Lower leg skin (tissue), 4 donors: ENCODE measurements around the gene DOK6. TPM values are rescaled to one million over a fixed set of nuclear protein-coding genes. Genes with fewer than 3 reads are reported as not detected.

Experiments used
- DNase-seq, 2 donors: peaks; one replicate each; pipeline ENCODE4 v3.0.0-alpha.2; 2019; ENCODE audit warnings: low spot score in 2 of 2
- H3K4me3 ChIP-seq: fragments of 200-600 bp; sonication (generic); 2 replicates; pipeline ENCODE4 v1.5.1; 2017; ENCODE audit warnings: mild to moderate bottlenecking, low read depth; ENCODE audit not compliant: poor library complexity, severe bottlenecking
- POLR2A ChIP-seq, 2 donors: fragments of 450-650 bp; IDR thresholded peaks; one replicate each; pipeline ENCODE4 v1.6.1; 2016 to 2017; ENCODE audit warnings: antibody characterized with exemption in 2 of 2, mild to moderate bottlenecking in 1 of 2, moderate library complexity in 1 of 2
- WGBS, 2 donors: methylation state at CpG; one replicate each; pipeline ENCODE4 v1.1.5; 2018; 5-methylcytosine and 5-hydroxymethylcytosine counted together
- intact Hi-C: fragments of 100-400 bp; cut with DNase I; formaldehyde crosslinking; loops from one replicate; pipeline ENCODE4 v1.15.0; 2023; ENCODE audit warnings: low total_unique reads
- total RNA-seq, 4 donors: library from RNA; depleted of rRNA; stranded (reverse); fragments of >200 nt; gene quantifications; one replicate each; pipeline ENCODE4 v1.1.0, GENCODE V29; 2016
- TF ChIP-seq, protein P1 (sequence below), 3 donors: fragments of 450-650 bp; IDR thresholded peaks; one replicate each; pipeline ENCODE4 v1.5.1; 2016; ENCODE audit warnings: antibody characterized with exemption in 3 of 3, mild to moderate bottlenecking in 3 of 3, moderate library complexity in 2 of 3

DOK6 gene
- total RNA-seq, 4 donors from 2014 or later = 0.21 to 0.45 (median 0.42) TPM

DNA sequence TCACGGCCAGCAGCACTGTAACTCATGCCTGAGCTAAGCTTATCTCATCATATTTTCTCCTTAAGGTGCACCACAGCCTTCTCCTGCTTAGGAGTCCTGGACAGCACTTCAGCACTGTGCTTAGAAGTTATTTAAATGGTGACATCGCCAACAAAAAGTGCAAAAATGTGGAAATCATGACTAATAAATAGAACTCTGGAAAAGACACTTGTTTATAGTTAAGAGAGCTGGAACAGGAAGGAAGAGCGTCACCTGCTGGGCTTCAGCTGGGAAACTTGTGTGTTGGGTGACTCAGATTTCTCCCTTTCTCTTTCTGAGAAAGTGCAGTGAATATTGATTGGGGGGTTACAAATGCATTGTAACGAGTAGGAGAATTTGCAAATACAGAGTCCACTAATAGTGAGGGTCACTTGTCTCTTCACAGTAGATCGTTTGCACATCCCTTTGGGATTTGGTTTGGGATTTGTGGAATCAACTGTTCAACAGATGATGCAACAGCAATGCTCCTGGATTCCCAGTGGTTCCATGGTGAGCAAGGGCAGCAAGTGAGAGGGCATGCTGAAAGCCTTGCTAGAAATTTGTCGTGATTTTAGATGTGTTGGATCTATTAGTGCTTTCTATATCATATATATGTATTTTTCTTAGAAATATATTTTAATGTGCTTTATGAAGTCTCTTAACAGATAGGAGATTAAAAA, 84.2 kb downstream of the DOK6 start:
- WGBS, 2 donors = 57 to 68% methylated on average over 6 of the region's 6 CpGs
- TF ChIP-seq POLR2A (IDR thresholded peaks at IDR 0.05) = no peak
- TF ChIP-seq, protein P1, sequence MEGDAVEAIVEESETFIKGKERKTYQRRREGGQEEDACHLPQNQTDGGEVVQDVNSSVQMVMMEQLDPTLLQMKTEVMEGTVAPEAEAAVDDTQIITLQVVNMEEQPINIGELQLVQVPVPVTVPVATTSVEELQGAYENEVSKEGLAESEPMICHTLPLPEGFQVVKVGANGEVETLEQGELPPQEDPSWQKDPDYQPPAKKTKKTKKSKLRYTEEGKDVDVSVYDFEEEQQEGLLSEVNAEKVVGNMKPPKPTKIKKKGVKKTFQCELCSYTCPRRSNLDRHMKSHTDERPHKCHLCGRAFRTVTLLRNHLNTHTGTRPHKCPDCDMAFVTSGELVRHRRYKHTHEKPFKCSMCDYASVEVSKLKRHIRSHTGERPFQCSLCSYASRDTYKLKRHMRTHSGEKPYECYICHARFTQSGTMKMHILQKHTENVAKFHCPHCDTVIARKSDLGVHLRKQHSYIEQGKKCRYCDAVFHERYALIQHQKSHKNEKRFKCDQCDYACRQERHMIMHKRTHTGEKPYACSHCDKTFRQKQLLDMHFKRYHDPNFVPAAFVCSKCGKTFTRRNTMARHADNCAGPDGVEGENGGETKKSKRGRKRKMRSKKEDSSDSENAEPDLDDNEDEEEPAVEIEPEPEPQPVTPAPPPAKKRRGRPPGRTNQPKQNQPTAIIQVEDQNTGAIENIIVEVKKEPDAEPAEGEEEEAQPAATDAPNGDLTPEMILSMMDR (IDR thresholded peaks at IDR 0.05) = no peak
- intact Hi-C loops = no loop called here
- DNase-seq = no peak
- H3K4me3 ChIP-seq = no peak overlapping the region

DNA sequence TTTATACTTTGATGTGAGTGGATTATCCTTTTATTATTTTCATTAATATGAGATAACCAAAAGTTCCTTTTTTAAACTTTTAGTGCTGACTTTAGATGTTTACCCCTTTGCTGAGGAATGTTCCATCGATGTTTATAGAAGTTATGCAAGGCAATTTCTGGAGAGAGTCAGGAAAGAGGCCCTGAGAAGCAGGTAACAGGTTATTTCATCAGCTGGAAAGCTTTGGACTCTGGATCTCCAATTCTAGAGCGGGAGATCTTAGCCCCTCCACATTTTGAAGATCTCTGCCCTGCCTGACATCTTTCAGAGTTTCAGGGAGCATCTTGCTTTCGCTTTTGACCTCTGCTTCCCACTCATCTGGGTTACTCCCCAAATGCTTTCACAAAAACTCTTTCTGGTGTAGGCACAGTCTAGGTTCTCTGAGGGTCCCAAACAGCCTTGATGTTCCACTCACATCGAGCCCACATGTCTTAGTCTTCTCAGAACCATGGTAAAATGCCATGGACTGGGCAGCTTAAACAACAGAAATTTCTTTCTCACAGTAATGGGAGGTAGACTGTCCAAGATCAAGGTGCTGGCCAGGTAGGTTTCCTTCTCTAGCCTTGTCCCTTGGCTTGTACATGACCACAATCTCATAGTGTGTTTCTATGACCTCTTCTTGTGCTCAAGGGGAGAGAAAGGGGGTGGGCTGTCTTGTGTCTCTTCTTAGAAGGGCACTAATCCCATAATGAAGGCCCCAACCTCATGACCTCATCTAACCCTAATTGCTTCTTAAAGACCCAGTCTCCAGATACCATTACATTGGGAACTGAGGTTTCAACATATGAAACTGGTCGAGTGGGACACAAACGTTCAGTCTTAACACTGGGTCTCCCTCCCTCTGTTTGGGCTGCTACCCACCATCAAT, 87.1 kb downstream of the DOK6 start:
- no peak for DNase-seq
- intact Hi-C loops = no loop called here
- TF ChIP-seq, protein P1 (IDR thresholded peaks at IDR 0.05) = no peak
- TF ChIP-seq POLR2A (IDR thresholded peaks at IDR 0.05) = no peak
- no peak overlapping the region for H3K4me3 ChIP-seq
- WGBS, 2 donors = 77 to 79% methylated on average over 6 of the region's 6 CpGs

DNA sequence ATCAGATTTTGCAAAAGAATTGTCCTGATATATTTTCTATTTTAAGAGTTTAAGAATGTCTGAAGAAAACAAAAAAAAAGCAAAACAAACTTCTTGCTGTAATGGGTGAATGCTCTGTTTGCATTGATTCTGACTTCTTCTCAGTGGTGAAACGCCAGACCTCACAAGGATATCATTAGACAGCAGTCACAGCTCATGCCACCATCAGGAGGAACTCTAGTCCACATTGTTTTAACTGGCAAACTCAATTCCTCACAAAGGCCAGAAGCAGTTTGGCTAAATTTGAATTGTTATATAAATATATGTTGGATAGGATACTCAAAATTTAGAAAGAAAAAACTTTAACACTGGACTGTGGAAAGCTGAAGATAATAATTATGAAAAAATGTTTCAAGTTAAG, 89.4 kb downstream of the DOK6 start:
- no peak overlapping the region for H3K4me3 ChIP-seq
- DNase-seq = no peak
- WGBS, 2 donors = 66 to 71% methylated on average over 1 of the region's 1 CpG
- intact Hi-C loops = no loop called here
- TF ChIP-seq, protein P1 (IDR thresholded peaks at IDR 0.05) = no peak
- no peak for TF ChIP-seq POLR2A (IDR thresholded peaks at IDR 0.05)

DNA sequence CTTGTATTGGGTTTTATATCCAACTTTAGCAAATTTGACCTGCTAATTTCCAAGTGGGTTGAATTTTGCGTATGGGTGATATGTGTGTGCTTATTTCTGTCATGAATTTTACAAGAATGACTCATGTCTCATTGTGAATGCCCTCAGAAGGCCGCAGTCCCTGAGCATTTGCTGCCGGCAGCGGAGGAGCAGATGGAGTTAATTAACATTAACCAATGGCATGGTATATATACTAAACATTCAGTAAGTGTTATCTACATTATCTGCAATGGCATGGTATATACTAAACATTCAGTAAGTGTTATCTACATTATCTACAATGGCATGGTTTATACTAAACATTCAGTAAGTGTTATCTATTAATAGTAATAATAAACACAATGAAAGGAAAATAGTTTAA, 90.1 kb downstream of the DOK6 start:
- 53 to 62% methylated on average over 4 of the region's 4 CpGs for WGBS, 2 donors
- intact Hi-C loops = no loop called here
- TF ChIP-seq, protein P1 (IDR thresholded peaks at IDR 0.05) = no peak
- no peak for TF ChIP-seq POLR2A (IDR thresholded peaks at IDR 0.05)
- no peak overlapping the region for H3K4me3 ChIP-seq
- no peak for DNase-seq

DNA sequence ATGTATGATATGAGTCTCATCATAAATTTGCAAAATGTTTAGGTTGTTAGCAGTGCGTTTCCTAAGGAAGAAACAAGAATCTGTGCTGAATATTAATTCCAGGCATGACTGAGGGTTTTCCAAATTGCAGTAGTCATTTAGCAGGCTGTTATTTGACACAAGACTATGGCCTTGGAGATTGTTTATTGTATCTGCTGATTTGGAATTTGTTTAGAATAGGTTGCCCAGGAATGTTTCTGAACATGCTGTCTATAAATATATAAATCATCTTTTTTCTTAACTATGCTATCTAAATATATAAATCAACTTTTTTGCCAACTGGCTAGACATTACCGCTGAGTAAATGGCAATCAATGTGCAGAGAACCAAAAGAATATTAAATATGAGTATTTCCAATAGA, 90.9 kb downstream of the DOK6 start:
- intact Hi-C loops = no loop called here
- no peak overlapping the region for H3K4me3 ChIP-seq
- TF ChIP-seq POLR2A (IDR thresholded peaks at IDR 0.05) = no peak
- 62 to 84% methylated on average over 2 of the region's 2 CpGs for WGBS, 2 donors
- no peak for DNase-seq

DNA sequence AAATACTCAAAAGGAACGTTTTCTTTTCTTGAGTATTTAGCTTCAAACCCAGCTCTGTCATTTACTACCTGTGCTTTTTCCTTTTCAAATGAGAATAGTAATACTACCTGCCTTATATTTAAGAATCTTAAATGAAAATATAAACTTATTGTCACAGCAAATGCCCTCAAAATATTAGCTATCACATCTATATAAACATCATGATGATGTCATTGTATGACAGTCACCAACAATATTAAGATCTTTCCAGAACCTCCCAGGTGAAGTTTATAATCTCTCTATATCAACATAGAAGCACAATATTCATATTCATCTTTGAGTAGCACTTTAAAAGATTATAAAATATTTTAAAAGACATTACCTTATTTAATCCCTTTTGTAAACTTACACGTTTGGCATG, 92.2 kb downstream of the DOK6 start:
- 74 to 81% methylated on average over 2 of the region's 2 CpGs for WGBS, 2 donors
- TF ChIP-seq, protein P1 (IDR thresholded peaks at IDR 0.05) = no peak
- no peak for TF ChIP-seq POLR2A (IDR thresholded peaks at IDR 0.05)
- intact Hi-C loops = no loop called here
- no peak overlapping the region for H3K4me3 ChIP-seq
- no peak for DNase-seq
